D721Med (cell line): Measurements from ENCODE around the gene PLEKHG3.

Source experiments
- DNase-seq: peaks from one replicate; pipeline ENCODE4 v3.0.0; 2011; ENCODE audit warnings: low spot score; ENCODE audit not compliant: insufficient read length
- FAIRE-seq: peaks from 2 replicates; lab custom pipeline; 2011; peaks lifted over from hg19 to GRCh38; lab: Jason Lieb, UNC
- CTCF ChIP-seq: IDR thresholded peaks from 2 replicates; pipeline ENCODE4 v1.5.1; 2012; ENCODE audit warnings: mild to moderate bottlenecking, control low read depth; ENCODE audit not compliant: insufficient read depth; ENCODE audit errors: missing control alignments

PLEKHG3 gene

GRCh38 chr14:64786296-64787149, 82.3 kb downstream of the PLEKHG3 start:
- TF ChIP-seq CTCF, result no peak
- no peak for FAIRE-seq

GRCh38 chr14:64787619-64788018, 83.4 kb downstream of the PLEKHG3 start:
- DNase-seq (no peak), FAIRE-seq (no peak)
- TF ChIP-seq CTCF, result no peak

More at GRCh38 chr14:64786296-64787149, 82.3 kb downstream of the PLEKHG3 start:
- no peak for DNase-seq

GRCh38 chr14:64788706-64789105, 84.5 kb downstream of the PLEKHG3 start:
- DNase-seq (no peak), FAIRE-seq (no peak)
- TF ChIP-seq CTCF, result no peak

- no peak for DNase-seq
- no peak for TF ChIP-seq CTCF
- FAIRE-seq, result no peak
Observed at GRCh38 chr14:64789696-64790095, 85.5 kb downstream of the PLEKHG3 start.

GRCh38 chr14:64790478-64790877, 86.3 kb downstream of the PLEKHG3 start:
- TF ChIP-seq CTCF, result no peak
- DNase-seq (no peak), FAIRE-seq (no peak)

- DNase-seq, result no peak
- FAIRE-seq, result no peak
- no peak for TF ChIP-seq CTCF
Observed at GRCh38 chr14:64792231-64792630, 88.0 kb downstream of the PLEKHG3 start.
